Right lobe of liver (tissue), 4 donors: ENCODE results near the gene CCDC88C.

Source experiments
- POLR2A ChIP-seq: fragments of 450-650 bp; IDR thresholded peaks from one replicate; pipeline ENCODE4 v1.6.1; 2017; ENCODE audit warnings: antibody characterized with exemption, mild to moderate bottlenecking
- TF ChIP-seq, protein P1 (sequence below), 4 donors: fragments of 200-600 bp in 3 of 4; fragments of 450-650 bp in 1 of 4; IDR thresholded peaks; one replicate each; pipeline versions ENCODE4 v1.5.1 to v1.8.0; 2016 to 2022; ENCODE audit warnings: antibody characterized with exemption in 4 of 4, mild to moderate bottlenecking in 2 of 4
- donor health status: DM: no; HTN: no; CAD: no.
- donor health status: DM: no; HTN: no; CAD: no.
- donor health status: DM: no; HTN: yes; CAD: no.

DNA sequence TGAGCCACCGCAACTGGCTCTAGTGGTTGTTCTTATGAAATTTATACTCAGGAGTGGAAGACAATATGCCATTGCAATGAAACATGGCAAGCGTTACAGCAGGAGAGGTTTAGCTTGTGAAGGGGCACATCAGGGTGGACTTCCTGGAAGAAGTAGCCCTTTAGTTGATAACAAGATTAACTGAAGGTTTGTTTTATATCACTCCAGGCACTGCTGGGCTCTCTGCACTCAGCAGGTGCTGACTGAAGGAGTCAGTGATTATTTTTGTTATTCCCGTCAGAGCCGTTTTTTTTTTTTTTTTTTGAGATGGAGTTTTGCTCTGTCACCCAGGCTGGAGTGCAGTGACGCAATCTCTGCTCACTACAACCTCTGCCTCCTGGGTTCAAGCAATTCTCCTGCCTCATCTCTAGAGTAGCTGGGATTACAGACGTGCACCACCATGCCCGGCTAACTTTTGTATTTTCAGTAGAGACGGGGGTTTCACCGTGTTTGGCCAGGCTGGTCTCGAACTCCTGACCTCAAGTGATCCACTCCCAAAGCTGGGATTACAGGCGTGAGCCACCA, 155.6 kb downstream of the CCDC88C start:
- TF ChIP-seq, protein P1, sequence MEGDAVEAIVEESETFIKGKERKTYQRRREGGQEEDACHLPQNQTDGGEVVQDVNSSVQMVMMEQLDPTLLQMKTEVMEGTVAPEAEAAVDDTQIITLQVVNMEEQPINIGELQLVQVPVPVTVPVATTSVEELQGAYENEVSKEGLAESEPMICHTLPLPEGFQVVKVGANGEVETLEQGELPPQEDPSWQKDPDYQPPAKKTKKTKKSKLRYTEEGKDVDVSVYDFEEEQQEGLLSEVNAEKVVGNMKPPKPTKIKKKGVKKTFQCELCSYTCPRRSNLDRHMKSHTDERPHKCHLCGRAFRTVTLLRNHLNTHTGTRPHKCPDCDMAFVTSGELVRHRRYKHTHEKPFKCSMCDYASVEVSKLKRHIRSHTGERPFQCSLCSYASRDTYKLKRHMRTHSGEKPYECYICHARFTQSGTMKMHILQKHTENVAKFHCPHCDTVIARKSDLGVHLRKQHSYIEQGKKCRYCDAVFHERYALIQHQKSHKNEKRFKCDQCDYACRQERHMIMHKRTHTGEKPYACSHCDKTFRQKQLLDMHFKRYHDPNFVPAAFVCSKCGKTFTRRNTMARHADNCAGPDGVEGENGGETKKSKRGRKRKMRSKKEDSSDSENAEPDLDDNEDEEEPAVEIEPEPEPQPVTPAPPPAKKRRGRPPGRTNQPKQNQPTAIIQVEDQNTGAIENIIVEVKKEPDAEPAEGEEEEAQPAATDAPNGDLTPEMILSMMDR (IDR thresholded peaks at IDR 0.05), result no peak
- TF ChIP-seq POLR2A, result no peak
